Suprapubic skin (tissue), 4 donors: ENCODE results near the gene GRM3. TPM values are rescaled to one million over a fixed set of nuclear protein-coding genes. Genes with fewer than 3 reads are reported as not detected.

Experiments
- DNase-seq, 2 donors: peaks; one replicate each; pipeline ENCODE4 v3.0.0-alpha.2; 2019; ENCODE audit warnings: low spot score in 2 of 2
- H3K27ac ChIP-seq: fragments of 200-600 bp; sonication (generic); one replicate; pipeline ENCODE4 v1.5.1; 2019
- H3K27me3 ChIP-seq: fragments of 200-600 bp; sonication (generic); one replicate; pipeline ENCODE4 v1.5.1; 2019
- H3K36me3 ChIP-seq: fragments of 200-600 bp; sonication (generic); one replicate; pipeline ENCODE4 v1.5.1; 2019
- H3K4me1 ChIP-seq: fragments of 200-600 bp; sonication (generic); one replicate; pipeline ENCODE4 v1.5.1; 2019
- H3K4me3 ChIP-seq: fragments of 200-600 bp; sonication (generic); one replicate; pipeline ENCODE4 v1.5.1; 2019; ENCODE audit warnings: mild to moderate bottlenecking
- H3K9me3 ChIP-seq: fragments of 200-600 bp; sonication (generic); one replicate; pipeline ENCODE4 v1.5.1; 2019
- CTCF ChIP-seq, 2 donors: fragments of 200-600 bp in 1 of 2; fragments of 450-650 bp in 1 of 2; sonication (generic) in 1 of 2; IDR thresholded peaks; one replicate each; pipeline ENCODE4 v1.5.1; 2016 to 2019; ENCODE audit warnings: antibody characterized with exemption in 2 of 2, mild to moderate bottlenecking in 1 of 2, moderate library complexity in 1 of 2
- EP300 ChIP-seq: sonication (generic); formaldehyde crosslinking; IDR thresholded peaks from one replicate; pipeline ENCODE4 v1.6.1; 2017; ENCODE audit warnings: antibody characterized with exemption
- POLR2A ChIP-seq, 2 donors: fragments of 450-650 bp; IDR thresholded peaks; one replicate each; pipeline ENCODE4 v1.6.1; 2017; ENCODE audit warnings: antibody characterized with exemption in 2 of 2, mild to moderate bottlenecking in 2 of 2, moderate library complexity in 2 of 2
- POLR2AphosphoS5 ChIP-seq, 3 donors: sonication (generic); formaldehyde crosslinking; IDR thresholded peaks; one replicate each; pipeline ENCODE4 v1.6.1; 2017; ENCODE audit warnings: antibody characterized with exemption in 3 of 3
- WGBS: methylation state at CpG from one replicate; pipeline ENCODE4 v1.1.5; 2018; 5-methylcytosine and 5-hydroxymethylcytosine counted together
- total RNA-seq, 4 donors: library from RNA; depleted of rRNA; stranded (reverse); fragments of >200 nt; gene quantifications; one replicate each; pipeline ENCODE4 v1.1.0, GENCODE V29; 2016

GRM3 gene
- total RNA-seq, 4 donors from 2014 or later, result not detected

DNA sequence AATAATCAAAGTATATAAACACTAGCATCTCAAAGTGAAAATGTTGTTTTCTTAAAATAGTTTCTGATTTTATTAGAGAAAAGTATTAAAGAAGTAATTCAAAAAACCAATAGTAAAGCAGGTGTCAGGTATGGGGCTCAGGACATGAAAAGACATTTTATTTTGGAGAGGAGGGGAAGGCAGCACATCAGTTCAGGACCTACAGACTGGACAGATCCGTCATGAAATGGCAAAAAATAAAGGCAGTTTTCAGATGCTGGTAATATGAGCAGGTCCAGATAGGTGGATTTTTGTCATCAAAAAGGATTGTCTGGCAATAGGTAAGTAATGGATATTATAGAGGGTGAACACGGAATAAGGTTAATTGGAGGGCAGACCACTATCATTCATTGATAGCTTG is 49.0 kb downstream of the GRM3 start:
- no peak for DNase-seq
- Histone ChIP-seq H3K36me3 (no peaks in the 10 kb centered on the region), H3K9me3 (no peaks in the 10 kb centered on the region), H3K4me3 (no peak overlapping the region), H3K27ac (no peak overlapping the region), H3K4me1 (no peaks in the 10 kb centered on the region), H3K27me3 (no peaks in the 10 kb centered on the region)
- no peak for TF ChIP-seq EP300
- no peak for TF ChIP-seq POLR2A (IDR thresholded peaks at IDR 0.05)
- 77% methylated on average over 2 of the region's 2 CpGs for WGBS

DNA sequence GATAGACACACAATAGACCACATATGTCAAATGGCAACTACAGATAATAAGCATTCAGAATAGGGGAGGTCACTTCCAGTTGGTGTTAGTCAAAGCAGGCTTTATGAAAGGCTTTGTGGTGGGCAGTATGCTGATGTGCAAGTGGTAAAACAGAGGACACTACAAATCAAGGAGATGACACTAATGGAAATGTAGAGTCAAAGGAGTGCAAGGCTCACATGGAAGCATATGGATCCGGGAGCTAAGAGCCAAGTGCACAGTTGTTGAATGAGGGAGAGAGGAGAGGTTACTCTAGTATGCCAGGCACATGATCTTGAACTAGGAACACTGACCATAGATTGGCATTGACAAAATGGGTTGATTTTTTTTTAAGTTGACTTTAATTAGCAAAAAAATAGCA is 62.7 kb downstream of the GRM3 start:
- no peaks in the 10 kb centered on the region for H3K4me1 ChIP-seq
- H3K36me3 ChIP-seq, result no peaks in the 10 kb centered on the region
- no peaks in the 10 kb centered on the region for H3K27me3 ChIP-seq
- DNase-seq, result no peak
- WGBS, result 71% methylated on average over 1 of the region's 1 CpG
- no peaks in the 10 kb centered on the region for H3K9me3 ChIP-seq
- H3K27ac ChIP-seq, result no peak overlapping the region
- TF ChIP-seq CTCF (IDR thresholded peaks at IDR 0.05), result no peak
- TF ChIP-seq POLR2A (IDR thresholded peaks at IDR 0.05), result no peak
- no peak for TF ChIP-seq POLR2AphosphoS5 (IDR thresholded peaks at IDR 0.05)
- TF ChIP-seq EP300, result no peak
- H3K4me3 ChIP-seq, result no peak overlapping the region

GRCh38 chr7:86708031-86708680 is 64.4 kb downstream of the GRM3 start:
- no peak for DNase-seq
- Histone ChIP-seq H3K4me3 (no peak overlapping the region), H3K27me3 (no peaks in the 10 kb centered on the region), H3K4me1 (no peaks in the 10 kb centered on the region), H3K27ac (no peak overlapping the region), H3K36me3 (no peaks in the 10 kb centered on the region), H3K9me3 (no peaks in the 10 kb centered on the region)
- 50% methylated on average over 6 of the region's 6 CpGs for WGBS
- no peak for TF ChIP-seq POLR2AphosphoS5 (IDR thresholded peaks at IDR 0.05)
- TF ChIP-seq POLR2A (IDR thresholded peaks at IDR 0.05), result no peak
- no peak for TF ChIP-seq EP300
- no peak for TF ChIP-seq CTCF (IDR thresholded peaks at IDR 0.05)

- 85% methylated on average over 1 of the region's 1 CpG for WGBS
- TF ChIP-seq EP300, result no peak
- TF ChIP-seq POLR2A (IDR thresholded peaks at IDR 0.05), result no peak
- no peak for TF ChIP-seq POLR2AphosphoS5 (IDR thresholded peaks at IDR 0.05)
- TF ChIP-seq CTCF (IDR thresholded peaks at IDR 0.05), result no peak
Observed at GRCh38 chr7:86720306-86720705, 76.6 kb downstream of the GRM3 start.

DNA sequence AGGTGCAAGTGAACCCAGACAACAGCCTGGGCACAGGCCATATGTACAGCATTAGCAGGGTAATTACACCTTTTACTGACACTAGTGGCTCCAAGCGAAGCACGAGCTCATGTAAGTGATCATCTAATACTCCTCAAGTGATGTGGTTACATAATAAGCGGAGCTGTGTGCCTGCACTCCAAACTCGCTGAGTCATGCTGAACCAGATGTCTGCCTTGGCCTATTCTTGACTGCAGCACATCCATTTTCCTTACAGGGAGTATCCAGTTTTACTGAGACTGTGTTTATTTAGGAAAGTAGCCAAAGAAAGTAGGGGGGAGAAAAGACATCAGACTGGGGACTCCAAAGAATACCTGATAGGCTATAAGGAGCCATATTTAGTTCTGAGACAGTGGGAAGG is 90.1 kb downstream of the GRM3 start:
- no peak overlapping the region for H3K4me3 ChIP-seq
- WGBS, result 89% methylated on average over 4 of the region's 4 CpGs
- no peak for TF ChIP-seq POLR2AphosphoS5 (IDR thresholded peaks at IDR 0.05)
- no peak for TF ChIP-seq POLR2A (IDR thresholded peaks at IDR 0.05)
- TF ChIP-seq CTCF (IDR thresholded peaks at IDR 0.05), result no peak
- no peak for TF ChIP-seq EP300
- no peaks in the 10 kb centered on the region for H3K36me3 ChIP-seq
- H3K9me3 ChIP-seq, result peaks cover 7% of the 10 kb centered on the region
- DNase-seq, result no peak
- no peaks in the 10 kb centered on the region for H3K27me3 ChIP-seq
- no peak overlapping the region for H3K27ac ChIP-seq
- H3K4me1 ChIP-seq, result no peaks in the 10 kb centered on the region

More at GRCh38 chr7:86720306-86720705, 76.6 kb downstream of the GRM3 start:
- no peaks in the 10 kb centered on the region for H3K4me1 ChIP-seq
- H3K27me3 ChIP-seq, result no peaks in the 10 kb centered on the region
- H3K9me3 ChIP-seq, result peaks cover 5% of the 10 kb centered on the region
- H3K27ac ChIP-seq, result no peak overlapping the region
- H3K4me3 ChIP-seq, result no peak overlapping the region
- DNase-seq, result no peak
- no peaks in the 10 kb centered on the region for H3K36me3 ChIP-seq
